Measurements from ENCODE around the gene PRKCZ.

GRCh38 chr1:2046174-2046917 lies 3.9 kb upstream of the PRKCZ start:
- TF ChIP-seq CTCF (IDR thresholded peaks at IDR 0.05; ENCODE audit: insufficient read depth, low read depth, low read length) (peak; percentile 46), EZH2 (IDR thresholded peaks at IDR 0.05; ENCODE audit: insufficient read depth, low read length) (no peak)

Data from astrocyte (in vitro differentiated cells and primary cell).